GM19025 (cell line): ENCODE data around the gene GOT1.

Source experiments
- ATAC-seq: cut with Tn5 transposase; IDR thresholded peaks from one replicate; pipeline ENCODE4 v1.9.1; 2021; ENCODE audit warnings: mild to moderate bottlenecking, low read depth, moderate library complexity; ENCODE audit not compliant: unreplicated experiment

Gene GOT1

DNA sequence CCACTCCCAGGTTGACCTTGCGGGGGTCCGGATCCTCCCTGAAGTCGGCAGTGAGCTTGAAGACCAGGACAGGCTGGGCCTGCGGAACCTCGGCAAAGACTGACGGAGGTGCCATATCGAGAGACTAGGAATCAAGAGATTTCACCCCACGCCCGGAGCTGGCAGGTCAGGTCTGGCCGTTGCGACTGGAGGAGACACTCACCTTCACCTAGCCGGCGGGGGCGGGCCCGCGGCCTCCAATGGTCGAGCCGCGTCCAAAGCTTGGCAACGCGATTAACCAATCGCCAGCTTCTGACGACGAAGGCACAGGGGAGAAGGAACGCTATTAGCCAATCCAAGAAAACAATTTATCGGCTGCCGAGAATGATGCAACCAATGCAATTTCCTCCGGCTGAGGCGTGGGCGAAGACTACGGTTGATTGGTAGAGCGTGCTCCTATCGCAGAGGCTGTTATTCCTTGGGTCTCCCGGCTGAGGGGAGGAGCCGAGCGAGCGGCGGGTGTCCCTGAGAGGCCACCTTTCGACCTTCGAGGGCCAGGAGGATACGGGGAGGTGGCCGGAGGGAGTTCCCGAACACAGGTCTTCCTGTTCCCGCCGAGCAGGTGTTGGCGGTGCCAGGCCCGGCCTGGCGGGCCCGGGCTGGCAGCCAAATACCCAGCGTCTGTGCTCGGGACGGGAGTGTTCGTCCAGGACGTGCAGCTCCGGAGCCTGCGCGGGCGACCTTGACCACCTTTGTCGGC is at the start of gene GOT1:
Gene GOT1, minus strand, starts transcription at position 174 of the 739 bp plus-strand sequence. Its CDS starts 59 bp downstream, at position 115.
- peak; percentile 96 for ATAC-seq

DNA sequence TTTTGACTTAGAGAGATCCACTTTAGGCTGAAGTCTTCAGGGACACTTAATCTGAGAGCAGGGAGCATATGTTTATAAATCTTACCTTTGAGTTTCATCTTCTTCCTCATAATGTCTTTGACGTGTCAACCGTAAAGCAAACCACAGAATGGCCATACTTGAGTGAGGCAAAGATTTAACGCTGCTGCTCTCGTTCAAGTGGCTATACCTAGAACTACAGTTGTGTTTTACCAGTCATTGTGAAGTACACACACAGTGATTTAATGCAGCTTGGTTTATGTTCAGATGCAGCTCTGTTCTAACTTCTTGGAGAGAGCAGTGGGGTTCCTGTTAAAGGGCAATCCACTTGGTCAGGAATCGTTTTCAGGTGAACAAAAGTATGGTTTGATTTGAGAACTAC is 39.9 kb upstream of the GOT1 start:
- no peak for ATAC-seq

DNA sequence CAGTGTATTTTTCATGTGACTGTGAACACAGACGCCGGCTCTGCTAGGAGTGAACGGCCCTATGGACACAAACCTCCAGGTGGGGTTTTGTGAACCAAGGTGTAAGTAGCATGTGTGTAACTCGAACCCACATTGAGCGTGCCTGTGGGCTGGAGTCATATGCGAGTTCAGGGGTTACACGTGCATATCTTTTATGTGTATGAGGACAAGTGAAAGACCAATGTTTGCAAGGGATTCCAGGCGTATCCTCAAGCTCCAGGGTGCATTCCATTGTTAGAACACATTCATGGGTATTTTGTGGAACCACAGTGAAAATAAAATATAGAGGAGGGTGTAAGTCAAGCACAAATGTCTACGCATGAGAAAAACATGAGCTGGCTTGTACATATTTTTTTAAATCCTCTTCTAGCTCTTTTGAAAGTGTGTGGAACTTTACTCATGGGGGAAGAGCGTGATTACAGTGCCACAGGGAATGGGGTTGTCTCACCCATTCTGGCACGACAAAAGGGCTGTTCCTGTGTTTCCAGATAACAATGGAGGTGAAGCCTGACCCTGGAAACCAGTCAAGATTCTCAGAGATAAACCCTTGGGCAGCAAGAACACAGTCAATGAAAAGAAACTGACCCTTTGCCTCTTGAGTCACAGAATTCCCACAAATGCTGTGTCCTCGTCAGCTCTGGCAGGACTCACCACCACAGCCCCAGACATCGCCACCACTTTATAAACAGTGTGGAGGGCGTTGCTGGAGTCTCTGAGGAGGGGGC is 37.0 kb upstream of the GOT1 start:
- ATAC-seq: no peak

DNA sequence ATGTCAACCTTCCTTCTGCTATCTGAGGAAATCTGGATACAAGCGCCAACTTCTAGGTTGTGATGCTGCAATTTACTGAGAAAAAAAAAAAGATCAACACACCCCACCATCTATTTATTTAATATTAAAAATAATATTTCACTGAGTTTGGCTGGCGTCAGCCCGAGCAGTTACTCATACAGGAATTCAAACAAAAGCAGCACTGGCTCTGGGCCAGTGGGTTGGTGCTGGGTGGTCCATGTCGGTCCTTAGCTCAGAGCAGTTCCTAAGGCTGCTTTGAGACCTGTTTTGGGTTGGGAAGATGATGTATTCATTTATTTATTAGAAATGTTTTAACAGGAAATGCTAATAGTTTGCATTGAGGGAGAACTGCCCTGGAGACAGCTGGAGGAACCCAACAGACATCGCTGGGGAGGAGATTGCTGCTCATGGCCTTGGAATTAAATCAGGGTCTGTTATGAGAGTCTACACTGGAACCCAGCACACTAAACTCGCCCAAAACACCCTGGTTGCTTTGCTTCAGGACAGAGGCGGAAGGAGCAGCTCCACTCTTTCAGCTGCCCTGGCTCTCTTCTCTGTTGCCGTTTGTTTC is 36.3 kb upstream of the GOT1 start:
- no peak for ATAC-seq

DNA sequence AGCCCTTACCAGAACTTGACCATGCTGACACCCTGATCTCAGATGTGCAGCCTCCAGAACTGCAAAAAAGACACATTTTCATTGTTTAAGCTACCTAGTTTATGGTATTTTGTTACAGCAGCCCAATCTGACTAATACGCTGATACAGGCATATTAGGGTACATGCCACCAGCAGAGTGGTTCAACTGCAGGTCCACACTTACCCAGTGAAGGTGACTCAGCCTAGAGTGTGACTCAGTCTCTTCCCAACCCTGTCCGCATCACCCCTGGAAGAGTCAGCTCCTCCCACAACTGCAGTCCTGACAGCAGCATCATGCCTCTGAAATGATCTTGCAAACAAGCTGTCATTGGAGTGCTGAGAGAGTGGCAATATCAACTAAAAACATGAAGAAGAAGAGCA is 30.8 kb upstream of the GOT1 start:
- ATAC-seq: no peak

DNA sequence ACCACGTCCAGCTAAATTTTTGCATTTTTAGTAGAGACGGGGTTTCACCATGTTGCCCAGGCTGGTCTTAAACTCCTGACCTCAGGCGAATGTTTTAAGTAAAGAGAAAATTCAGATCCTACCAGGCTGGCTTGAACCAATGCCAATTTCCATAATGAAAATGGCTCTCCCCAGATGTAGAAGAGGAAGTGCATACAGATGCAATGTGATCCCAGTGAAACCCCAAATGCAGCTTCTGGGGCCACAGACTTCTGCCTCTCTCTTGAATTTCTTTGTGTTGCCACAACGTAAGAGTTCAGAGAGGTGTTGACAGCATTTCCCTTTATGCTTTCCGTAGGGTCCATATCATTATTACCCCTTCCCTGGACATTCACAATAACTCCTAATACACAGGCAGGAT is 29.6 kb upstream of the GOT1 start:
- ATAC-seq: no peak

DNA sequence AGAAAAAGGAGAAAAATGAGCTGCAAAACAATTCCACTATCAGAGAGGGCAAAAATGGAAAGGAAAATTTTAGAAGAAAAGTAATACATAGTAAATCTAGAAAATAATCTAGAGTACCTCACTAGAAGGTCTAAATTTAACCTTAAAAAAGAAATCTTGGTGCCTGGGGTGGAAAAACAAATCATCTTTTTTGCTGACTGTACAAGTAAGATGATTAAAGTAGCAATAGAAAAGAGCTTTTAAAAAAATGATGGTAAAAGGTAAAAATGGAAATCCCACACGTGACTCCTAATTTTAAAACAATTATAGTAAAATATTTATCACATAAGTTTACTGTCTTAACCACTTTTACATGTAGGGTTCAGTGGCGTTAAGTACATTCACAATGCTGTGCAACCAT is 28.8 kb upstream of the GOT1 start:
- ATAC-seq: no peak

DNA sequence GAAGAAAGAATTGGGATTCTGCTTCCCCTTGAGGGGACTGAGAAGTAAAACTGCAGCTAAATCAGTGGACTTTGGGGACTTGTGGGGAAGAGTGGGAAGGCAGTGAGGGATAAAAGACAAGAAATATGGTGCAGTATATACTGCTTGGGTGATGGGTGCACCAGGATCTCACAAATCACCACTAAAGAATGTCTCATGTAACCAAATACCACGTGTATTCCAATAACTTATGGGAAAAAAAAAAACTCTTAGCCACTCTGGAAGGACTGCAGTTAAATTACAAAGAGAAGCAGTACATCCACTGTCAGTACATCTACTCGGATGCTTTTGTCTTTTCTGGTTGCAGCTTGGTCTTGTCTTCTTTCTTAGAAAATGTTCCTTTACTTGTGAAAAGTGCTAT is 27.4 kb upstream of the GOT1 start:
- no peak for ATAC-seq

DNA sequence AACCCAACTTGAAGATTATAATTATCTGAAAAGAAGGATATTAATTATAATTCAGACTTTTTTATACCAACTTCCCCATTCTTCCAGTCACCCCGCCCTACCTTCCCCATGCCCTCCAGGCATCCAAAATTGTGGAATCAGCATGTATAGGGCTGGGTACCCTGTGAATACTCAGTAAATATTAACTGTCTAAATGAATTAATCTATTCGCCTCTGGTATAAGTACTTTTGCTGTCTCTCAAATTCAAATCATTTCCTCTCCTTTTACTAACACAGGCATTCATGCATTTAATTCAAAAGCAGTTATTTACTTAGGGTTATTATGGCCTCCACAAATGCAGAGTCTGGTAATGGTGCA is 26.5 kb upstream of the GOT1 start:
- ATAC-seq: no peak

DNA sequence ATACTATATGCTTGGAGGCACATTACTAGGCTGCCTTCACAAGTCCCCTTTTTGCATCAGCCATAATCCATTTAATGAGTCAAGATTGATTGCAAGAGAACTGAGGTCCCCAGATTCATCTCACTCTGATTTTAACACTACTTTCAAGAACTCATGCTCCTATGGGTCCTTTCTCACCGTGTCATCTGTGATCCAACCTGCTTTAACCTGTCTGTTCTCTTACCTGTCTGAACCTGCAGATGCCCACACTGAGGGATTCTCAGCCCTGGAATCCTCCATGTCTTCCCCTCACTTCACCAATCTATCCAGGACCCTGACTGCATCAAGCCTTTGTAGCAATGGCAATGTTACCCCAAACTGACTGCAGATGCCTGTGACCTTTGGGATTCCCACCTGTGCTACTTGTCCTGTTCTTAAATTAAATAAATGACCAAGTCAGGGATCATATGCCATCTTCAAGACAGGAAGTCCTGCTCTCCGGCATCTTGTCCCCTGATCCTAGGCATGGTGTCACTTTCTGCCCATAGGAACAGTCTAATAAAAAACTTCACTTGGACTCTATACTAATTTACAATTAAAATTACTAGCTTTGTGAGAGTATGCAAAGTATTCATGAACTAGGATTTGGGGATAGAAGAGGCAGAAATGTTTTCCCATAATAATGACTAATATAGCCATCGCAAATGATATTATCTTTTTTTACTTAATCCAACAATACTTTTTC is 25.9 kb upstream of the GOT1 start:
- ATAC-seq: no peak

DNA sequence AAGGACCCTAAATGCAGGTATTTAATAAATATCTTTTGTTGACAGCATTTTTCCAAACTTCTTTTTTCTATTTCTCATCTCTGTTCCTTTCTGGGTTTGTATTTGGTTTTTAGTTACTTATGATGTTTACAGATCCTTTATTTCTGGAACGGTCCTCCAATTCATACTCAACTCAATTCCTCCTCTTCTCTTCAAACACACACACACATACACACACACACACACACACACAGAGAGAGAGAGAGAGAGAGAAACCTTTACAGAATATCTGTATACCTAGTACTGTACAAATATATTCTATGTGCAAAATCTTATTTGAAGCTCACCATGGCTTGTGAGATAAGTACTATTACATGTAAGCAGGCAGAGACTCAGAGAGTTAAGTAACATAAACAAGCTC is 21.6 kb upstream of the GOT1 start:
- no peak for ATAC-seq

DNA sequence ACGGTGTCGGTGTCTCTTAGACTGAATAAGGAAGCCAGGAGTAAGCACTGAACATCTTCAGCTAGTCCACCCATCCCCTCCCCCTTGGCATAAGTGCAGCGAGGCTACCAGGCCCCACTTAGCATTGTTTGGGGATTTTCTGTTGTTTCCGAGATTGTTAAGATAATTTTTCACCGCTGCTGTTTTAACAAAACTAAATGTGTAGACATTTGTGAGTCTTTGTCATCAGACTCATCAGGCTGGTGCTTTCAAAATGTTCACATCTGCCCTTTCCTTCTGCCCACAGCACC is 21.0 kb upstream of the GOT1 start:
- no peak for ATAC-seq

DNA sequence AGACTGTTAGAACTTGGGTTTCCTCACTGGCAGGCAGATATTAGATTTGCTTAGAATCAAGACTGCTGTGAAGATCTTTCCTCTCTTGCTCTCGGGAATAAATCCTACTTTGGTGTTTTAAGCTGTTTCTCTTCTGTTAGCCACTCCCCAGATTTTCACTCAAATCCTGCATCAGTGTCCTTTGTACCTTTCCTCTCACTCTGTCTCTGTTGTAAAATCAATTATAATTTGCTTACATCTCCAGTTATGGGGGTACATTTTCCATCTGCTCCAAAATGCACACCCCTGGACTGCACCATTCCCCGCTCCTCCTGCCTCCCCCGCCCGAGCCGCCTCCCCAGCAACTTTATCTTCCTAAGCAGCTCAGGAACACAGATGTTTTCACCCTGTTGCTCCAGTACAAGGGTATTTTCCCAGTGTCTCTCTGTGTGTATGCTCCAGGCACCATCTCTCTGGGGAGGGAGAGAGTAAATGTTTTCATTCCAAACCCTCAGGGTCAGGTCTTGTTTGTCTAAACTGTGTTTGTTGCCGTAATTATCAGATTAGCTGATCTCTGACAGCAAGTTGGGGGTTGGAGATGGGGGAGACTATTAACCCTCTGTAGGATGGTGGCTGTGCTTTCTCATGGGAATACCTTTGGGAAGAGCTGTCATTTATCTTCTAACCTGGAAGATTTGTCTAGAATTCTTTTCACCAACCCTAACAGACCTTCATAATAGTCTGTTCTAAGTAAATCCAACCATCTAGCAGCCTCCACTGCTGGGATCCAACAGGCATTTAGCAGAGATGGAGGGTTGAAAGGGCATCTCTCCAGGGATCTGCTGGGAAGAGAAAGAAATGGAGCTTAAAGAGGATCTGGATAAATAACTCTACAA is 20.4 kb upstream of the GOT1 start:
- no peak for ATAC-seq

DNA sequence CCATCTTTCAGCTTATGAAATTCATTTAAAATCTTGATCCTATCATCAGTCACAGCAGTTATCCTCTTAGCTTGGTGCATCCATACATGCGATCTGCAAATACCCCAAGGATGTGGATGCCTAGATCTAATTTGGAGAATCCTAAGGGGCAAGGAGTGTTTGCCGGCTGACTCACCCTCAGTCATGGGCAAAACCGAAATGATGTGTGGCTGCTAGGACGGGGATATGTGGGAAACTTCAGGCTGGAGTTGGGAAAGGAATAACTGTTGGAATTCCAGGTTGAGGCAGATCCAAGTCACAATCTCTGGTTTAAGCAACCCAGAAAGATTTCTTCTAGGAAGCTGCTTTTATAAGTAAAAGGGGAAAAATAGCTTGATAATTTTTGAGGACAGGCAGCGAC is 19.7 kb upstream of the GOT1 start:
- ATAC-seq: no peak

DNA sequence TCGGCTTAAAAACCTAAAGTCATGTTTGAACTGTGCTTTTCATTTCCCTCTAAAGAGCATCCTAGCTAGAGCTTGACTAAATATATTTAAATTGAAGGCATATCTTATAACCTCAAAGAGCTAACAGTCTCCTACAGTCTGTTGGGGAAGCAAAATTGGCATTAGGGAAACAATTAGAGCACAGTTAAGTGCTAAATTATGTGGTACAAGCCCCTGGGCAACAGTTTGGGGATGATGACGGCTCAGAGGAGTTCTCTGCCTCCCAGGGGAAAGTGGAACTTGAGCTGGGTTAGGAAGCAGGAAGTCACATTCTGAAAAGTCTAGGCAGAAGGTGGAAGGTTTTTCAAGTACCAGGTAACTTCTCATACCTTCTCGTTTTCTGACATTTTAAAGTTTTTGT is 18.6 kb upstream of the GOT1 start:
- no peak for ATAC-seq

DNA sequence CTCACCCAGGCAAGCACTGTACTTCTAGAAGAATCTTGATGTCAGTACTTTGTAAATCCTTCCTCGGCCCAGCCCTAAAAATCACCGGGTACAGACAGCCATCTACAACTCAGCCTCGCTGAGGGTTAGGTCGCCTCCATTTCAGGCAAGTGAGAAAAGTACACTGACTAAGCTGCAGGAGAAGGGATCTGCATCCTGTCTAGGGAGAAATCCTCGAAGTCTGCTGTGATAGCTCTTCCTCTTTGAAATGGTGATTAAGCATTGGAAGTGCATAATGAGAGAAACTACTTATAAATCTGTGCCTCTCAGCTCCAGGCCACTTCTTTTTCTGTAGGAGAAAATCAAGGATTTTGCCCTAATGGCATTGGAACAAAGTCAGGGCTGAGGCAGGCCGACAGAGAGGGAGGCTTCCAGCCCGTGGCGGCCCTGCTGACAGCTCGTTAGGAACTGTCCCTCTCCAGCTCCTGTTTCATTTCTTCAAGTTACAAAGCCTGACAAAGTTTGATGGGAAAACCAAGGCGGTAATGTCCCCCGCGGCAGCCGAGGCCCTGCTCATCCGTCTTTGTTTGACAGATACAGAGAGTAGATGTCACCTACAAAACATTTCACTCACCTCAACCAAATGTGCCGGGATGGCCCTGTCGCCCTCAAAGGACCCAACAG is 14.1 kb upstream of the GOT1 start:
- no peak for ATAC-seq

DNA sequence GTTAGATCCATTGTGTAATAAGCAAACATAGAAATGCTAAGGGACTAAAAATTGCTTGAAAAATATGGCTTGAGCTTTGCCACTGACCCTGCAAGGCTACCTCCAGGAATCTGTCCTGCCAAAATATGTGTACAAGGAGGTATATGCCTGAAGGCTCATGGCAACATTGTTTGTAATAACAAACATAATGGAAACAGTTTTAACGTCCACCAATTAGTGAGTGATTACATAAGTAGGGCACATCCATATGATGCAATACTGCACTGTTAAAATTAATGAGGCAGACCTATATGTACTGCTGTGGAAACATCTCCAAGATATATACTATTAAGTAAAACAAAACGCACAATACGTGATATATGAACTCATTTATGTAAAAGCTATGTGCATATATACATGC is 13.1 kb upstream of the GOT1 start:
- ATAC-seq: no peak

DNA sequence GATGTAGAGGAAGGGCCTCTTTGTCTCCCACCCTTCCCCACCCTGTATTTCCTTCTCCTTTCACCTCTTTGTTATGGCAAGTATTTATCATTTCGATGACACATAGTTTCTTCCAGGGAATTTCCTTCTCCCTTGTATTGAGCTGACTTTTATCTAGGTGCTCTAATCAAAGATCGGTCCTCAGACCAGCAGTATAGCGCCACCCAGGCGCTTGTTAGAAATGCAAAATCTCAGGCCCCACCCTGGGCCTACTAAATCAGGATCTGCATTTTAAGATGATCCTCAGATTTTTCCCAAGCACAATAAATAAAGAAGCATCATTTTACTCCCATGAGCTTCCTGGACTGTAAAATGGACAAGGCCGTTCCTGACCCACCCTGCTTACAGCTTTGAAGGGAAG is 12.0 kb upstream of the GOT1 start:
- no peak for ATAC-seq

DNA sequence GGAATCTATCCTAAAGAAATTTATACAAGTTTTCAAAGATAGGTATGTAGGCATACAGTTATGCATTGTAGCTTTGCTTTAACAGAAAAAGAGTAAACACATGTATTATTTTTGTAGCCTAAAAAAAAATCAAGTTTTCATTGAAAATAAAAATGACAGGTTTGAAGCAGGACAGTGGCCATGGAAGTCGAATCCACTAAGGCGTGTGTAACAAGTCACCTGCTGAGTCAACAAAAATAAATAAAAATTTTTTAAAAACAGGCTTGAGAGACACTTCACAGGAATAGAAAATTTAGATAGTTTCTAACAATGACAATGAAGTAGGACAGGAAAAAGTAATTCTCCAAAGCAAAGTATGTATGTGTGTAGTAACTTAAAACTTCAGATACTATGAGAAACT is 8.5 kb upstream of the GOT1 start:
- no peak for ATAC-seq
